GM21528 (cell line): ENCODE measurements around the gene ORM2.

Experiments
- ATAC-seq: cut with Tn5 transposase; IDR thresholded peaks from one replicate; pipeline ENCODE4 v1.9.1; 2021; ENCODE audit warnings: mild to moderate bottlenecking, moderate library complexity; ENCODE audit not compliant: unreplicated experiment, low FRiP score

ORM2 gene

GRCh38 chr9:114346146-114346545 is 16.5 kb downstream of the ORM2 start:
- ATAC-seq = no peak

- no peak for ATAC-seq
Measured at GRCh38 chr9:114347675-114348074, 18.0 kb downstream of the ORM2 start.

GRCh38 chr9:114348261-114348905 is 18.7 kb downstream of the ORM2 start:
- ATAC-seq = no peak

GRCh38 chr9:114348906-114349482 is 19.3 kb downstream of the ORM2 start:
- ATAC-seq = peak; percentile 90

- ATAC-seq = no peak
Measured at GRCh38 chr9:114349713-114350480, 20.2 kb downstream of the ORM2 start.

- ATAC-seq = no peak
Measured at GRCh38 chr9:114350636-114351401, 21.1 kb downstream of the ORM2 start.

- no peak for ATAC-seq
Measured at GRCh38 chr9:114351932-114352331, 22.3 kb downstream of the ORM2 start.

- ATAC-seq = no peak
Measured at GRCh38 chr9:114355821-114356220, 26.2 kb downstream of the ORM2 start.

- no peak for ATAC-seq
Measured at GRCh38 chr9:114356792-114357191, 27.1 kb downstream of the ORM2 start.

- ATAC-seq = no peak
Measured at GRCh38 chr9:114357360-114357759, 27.7 kb downstream of the ORM2 start.

- no peak for ATAC-seq
Measured at GRCh38 chr9:114357911-114358328, 28.3 kb downstream of the ORM2 start.

GRCh38 chr9:114359801-114360200 is 30.1 kb downstream of the ORM2 start:
- no peak for ATAC-seq

GRCh38 chr9:114361542-114361941 is 31.9 kb downstream of the ORM2 start:
- no peak for ATAC-seq

- ATAC-seq = no peak
Measured at GRCh38 chr9:114362394-114362793, 32.7 kb downstream of the ORM2 start.

GRCh38 chr9:114363424-114363823 is 33.8 kb downstream of the ORM2 start:
- ATAC-seq = no peak

GRCh38 chr9:114364134-114365041 is 34.7 kb downstream of the ORM2 start:
- no peak for ATAC-seq

GRCh38 chr9:114365194-114365593 is 35.5 kb downstream of the ORM2 start:
- no peak for ATAC-seq

- ATAC-seq = no peak
Measured at GRCh38 chr9:114366334-114367128, 36.9 kb downstream of the ORM2 start.

- no peak for ATAC-seq
Measured at GRCh38 chr9:114367366-114367765, 37.7 kb downstream of the ORM2 start.
